NCI-H2227 (cell line): ENCODE measurements around the gene LRRC4C.
"Not testable (repeated sequence)": the region's sequence is repeated elsewhere in the genome, so short reads cannot be mapped to it uniquely, and the experiment has no call there.

Source experiments
- DNase-seq: peaks from one replicate; lab custom pipeline; 2025; ENCODE audit not compliant: unreplicated experiment; lab: John Stamatoyannopoulos, UW

LRRC4C gene

DNA sequence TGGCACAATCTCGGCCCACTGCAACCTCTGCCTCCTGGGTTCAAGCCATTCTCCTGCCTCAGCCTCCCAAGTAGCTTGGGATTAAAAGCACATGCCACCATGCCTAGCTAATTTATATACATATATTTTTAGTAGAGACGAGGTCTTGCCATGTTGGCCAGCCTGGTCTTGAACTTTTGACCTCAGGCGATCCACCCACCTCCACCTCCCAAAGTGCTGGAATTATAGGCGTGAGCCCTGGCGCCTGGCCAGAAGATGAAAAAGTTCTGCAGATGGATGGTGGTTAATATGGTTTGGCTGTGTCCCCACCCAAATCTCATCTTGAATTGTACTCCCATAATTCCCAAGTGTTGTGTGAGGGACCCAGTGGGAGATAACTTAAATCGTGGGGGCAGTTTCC, 937.4 kb downstream of the LRRC4C start:
- not testable (repeated sequence) for DNase-seq

DNA sequence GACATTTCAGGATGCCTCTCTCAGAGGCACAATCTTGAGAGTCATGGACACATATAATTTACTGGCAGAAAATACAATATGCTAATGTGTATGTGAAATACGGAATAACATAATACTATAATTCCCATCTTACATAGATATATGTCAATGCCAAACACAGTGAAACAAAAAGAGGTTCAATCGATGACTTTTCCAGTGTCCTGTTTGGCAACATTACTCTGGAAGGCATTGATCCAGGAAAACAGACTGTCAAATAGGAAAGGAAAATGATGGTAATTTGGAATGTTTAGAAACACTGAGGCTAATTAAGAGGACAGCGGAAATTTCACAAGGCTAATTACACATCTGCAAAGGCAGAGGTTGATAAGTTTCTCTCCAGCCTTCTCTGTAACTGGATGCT, 942.3 kb downstream of the LRRC4C start:
- DNase-seq = no peak

DNA sequence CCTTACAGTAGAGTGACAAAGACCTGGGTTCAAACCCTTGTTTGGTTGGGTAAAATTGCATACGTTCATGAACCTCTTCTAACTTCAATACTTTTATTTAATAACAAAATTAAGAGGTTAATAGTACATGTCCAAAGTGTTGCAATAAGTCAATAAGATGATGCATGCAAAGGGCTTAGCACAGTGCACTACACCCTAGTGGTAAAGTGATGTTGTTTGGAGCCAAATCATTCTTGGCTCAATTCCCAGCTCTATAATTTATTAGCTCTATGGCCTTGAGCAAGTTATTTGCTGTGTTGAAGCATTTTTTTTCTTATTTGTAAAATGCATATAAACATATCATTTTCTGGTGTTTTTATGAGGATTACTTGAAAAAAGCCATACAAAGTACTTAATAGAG, 945.3 kb downstream of the LRRC4C start:
- DNase-seq = no peak

DNA sequence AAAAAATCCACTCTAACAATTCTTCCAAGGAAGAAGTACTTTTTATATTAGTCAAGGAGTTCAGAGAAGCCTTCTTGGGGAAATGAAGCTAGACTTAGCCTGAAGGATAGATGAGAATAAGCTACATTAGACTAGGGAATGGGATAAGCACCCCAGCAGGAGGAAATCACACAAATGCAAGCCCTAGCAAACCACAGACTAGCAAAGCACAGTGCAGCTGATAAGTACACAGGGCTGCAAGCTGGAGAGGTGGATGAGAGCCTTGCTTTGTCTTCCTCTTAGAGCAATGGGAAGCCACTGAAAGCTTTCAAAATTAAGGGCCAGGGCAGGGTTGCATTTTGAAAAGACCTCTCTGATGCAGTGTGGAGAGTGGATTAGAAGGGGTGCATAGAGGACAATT, 946.2 kb downstream of the LRRC4C start:
- DNase-seq = no peak

DNA sequence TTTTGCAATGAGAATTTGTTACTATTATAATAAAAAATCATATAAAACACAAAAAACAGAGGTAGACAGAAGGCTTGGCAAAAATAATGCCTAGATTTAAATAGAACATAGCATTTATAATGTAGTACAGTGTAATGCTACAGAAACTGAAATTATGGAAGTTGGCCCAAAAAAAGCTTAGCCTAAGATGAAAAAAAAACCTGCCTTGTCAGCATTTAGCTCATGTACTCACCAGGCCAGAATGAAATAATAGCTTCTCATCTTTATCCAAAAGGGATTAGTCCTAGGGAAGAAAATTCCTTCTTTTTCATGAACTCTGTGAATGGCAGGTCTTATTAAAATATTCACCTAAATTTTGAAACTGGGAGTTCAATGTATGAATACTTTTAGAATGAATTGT, 951.1 kb downstream of the LRRC4C start:
- DNase-seq = no peak

DNA sequence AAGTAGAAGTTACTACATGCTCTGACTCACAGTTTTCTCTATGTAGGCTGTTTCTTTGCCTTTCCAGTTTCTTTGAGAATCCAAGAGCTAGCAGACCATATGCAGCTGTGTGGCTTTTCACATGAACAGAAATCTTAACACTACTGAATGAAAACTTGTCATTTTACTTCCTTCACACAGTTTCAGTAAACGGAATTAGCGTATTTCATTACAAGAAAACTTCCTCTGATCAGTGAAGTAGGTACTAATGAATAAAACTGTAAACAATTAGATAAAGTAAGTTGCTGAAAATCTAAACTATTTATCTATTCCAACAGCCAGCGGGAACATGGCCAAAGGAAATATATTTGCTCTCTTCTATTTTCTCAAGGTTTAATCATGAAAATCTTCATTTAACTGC, 953.2 kb downstream of the LRRC4C start:
- DNase-seq = no peak

DNA sequence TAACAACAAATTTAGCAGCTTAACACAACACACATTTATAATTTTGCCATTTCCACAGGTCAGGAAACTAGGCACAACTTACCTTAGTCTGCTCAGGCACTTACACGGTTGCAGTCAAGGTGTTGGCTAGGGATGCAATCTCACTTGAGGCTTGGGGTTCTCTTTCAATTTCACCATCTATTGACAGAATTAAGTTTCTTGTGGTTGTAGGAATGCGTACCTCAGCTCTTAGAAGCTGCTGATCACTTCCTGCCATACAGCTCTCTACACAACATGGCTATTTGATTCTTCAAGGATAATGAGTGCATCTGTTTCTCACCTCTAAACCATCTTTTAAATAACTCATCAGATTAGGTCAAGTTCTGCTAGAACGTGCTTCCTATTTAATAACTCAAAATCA, 968.1 kb downstream of the LRRC4C start:
- no peak for DNase-seq

DNA sequence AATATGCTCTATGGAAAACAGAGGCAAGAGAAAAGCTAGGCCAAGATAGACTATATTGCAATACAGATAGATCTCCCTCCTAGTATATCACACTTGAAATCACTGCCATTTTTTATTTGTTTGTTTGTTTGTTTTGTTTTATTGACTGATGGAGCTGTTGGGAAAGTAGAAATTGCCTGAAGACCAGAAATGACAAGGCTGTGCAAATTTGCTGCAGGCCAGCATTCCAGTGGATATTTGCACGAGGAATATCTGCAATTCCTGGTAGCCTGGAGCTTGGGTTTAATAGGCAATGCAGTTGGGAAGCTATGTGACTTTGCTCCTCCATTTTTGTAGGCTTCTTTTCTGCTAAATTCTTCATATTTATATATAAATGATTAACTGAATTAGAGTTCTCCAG, 991.7 kb downstream of the LRRC4C start:
- no peak for DNase-seq

DNA sequence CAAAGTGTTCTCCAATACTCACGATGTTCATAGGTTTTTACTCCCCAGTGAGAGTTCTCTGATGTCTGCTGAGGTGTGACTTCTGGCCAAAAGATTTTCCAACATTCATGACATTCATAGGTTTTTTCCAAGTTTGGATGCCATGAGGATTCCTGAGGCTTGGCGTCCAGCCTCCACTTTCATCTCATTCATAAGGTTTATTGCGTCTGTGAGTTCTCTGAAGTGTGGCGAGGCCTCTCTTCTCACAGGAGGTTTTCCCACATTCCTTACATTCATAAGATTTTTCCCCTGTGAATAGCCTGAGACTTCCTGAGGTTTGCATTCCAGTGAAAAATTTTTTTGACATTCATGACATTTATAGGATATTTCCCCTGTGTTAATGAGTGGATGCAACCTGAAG, 1014.1 kb downstream of the LRRC4C start:
- DNase-seq = no peak

DNA sequence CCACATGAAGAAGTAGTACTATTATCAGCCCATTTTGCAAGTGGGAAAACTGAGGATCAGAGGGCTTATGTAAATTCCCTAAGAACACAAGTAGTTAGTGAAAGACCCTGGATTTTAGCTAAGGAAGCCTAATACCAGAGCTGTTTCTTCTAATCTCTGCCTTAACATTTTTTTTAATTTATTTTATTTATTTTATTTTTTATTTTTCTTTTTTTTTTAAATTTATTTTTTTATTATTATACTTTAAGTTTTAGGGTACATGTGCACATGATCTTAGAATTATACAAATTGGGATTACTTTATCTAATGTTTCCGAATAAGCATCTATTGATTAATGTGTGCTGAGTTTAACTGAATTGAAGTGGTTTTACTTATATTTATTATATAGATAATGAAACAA, 1015.3 kb downstream of the LRRC4C start:
- DNase-seq = no peak

DNA sequence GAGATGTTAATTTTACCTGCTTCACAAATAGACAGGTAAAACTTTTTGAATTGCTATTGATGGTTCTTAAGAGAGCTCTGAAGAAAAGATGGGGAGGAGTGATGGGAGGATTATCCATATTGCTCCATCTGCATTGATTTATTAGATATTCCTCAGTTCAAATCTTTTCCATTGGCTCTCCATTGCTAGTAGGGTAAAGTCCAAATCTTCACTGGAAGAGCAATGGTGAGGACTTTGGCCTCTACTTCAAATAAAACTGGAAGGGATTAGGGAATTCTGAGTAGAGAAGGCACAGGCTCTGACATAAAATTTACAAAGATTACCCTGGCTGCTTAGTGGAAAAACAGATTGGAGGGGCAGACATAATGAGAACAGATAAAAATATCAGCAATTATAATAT, 1024.1 kb downstream of the LRRC4C start:
- no peak for DNase-seq

DNA sequence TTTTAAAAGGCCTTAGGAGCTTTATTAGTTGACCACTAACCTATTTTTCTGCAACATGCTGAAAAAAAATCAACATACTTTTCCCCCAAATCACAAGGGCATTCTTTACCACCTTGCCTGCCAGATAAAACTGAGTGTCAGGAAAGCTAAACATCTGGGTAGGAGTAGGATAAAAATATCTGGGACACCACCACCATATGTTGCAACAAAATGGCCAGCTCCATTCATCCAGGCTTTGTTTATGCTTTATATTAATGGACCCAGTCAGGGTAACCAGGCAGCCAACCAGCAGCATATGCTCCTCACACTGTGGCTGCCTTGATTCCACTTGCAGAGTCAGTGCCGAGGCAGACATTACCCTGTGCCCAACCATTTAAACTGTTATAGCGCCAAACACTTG, 1024.5 kb downstream of the LRRC4C start:
- no peak for DNase-seq

DNA sequence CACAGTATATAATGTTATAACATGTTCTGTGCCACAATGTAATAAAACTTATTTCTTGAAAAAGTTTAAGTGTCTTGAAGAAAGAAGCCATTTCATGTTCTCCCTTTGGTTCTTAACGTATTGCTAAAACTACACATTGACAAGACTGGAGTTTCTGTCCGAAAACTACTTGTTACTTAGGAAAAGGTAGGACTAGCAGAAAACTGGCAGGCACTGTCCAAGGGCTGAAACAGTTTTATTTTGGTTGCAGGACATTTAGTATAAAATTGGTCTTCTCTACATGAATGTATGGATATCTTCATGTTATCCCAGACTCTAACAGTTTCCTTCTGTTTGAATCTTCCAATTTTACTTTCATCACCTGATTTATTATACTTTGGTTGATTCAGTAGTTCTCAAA, 1027.1 kb downstream of the LRRC4C start:
- DNase-seq = no peak

DNA sequence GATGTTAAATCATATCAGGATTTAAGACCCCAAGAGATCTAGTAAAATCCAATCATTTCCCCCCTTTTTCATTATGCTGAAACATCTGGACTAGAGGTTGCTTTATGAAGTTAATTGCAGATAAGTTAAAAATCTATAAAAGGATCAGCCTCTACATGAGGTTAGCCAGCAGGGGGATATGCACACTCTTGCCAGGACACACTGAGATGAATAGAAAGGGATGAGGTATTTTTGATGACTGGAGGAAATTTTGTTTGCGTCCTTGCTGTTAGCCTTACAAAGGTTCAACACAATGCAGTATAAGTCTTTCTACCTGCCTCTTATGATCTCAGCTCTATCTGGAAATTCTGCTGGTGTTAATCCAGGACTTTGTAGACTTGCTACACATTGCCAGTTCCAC, 1034.3 kb downstream of the LRRC4C start:
- no peak for DNase-seq

DNA sequence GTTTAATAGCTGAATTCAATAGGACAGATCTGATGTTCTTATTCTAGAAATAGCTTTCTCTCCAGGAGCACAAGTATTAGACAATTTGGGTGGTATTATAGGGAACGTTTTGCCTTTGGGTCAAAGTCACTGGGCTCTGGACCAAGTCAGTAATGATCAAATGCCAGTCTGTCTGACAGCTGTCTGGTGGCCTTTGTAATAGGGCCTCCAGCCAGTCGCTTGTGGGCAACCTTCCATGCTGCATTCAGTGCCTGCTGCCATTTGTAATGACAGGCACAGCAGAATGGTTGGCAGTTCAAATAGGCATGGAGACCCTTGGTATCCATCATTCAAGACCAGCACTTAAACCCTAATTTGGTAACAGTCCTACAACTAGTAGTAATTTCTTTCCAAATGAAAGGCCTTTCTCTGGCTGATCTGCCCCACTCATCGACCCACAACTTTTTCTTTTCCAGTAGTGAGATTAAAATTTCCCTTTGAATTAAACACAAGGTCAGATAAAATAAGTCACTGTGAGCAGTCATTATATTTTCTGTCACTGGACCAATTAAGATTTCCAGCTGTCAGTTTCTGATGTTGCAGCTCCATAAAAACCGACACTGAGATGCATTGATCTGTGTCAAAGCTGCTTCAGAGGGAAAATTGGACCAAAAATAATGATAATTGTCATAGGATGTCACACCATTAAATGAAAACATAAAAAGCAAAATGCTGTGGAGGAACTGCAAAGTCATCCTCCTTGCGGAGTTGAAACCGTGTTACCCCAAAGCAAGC, 1038.1 kb downstream of the LRRC4C start:
- no peak for DNase-seq

DNA sequence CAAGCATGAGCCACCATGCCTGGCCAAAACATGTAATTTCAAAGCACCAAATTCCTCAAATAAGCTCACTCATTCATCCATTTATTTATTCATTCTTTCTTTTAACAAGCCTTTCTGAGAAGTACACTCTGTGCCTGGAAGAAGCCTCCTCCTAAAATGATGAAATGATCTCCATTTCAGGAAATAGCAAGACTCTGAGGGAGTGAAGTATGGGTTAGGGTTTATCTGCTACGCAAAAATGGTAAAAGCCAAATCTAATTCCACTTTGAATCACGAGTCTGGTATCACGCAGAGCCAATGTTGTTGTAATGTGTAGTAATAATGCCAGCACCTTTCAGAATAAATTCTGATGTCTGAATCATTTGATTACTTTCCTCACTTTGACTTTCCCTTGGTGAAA, 1041.8 kb downstream of the LRRC4C start:
- DNase-seq = no peak

DNA sequence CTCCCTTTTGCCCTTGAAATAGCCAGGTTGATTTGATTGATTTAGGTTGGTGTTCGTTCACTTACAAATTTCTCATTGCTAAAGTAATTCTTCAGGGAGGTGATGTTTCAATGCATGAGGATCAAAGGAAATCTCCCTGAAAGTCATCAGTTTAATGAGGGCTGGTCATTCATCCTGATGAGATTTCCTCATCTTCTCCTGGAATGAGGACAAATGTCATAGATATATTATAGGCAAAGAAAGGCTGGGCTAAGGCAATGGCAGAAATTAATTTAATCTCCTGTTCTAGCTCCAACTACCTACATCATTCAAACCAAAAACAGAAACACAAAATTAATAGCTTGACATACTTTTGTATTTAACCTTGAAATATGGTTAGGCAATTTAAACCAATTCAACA, 1052.1 kb downstream of the LRRC4C start:
- DNase-seq = no peak

DNA sequence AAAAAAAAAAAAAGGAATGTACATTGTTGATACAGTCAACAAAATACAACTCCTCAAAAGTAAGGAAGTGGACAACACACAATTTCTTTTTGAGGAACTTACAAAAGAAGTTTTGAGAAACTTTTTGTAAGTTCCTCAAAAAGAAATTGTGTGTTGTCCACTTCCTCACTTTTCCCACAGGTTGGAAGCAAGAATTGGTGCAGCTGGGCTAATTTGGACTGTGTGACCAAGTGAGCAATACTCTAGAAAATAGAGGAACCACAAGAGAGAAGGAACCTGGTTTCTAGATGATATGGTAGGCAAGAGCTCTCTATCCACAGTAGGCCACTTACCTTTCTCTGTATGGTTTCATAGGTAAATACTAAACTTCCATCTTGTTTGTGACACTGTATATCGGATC, 1053.8 kb downstream of the LRRC4C start:
- no peak for DNase-seq

DNA sequence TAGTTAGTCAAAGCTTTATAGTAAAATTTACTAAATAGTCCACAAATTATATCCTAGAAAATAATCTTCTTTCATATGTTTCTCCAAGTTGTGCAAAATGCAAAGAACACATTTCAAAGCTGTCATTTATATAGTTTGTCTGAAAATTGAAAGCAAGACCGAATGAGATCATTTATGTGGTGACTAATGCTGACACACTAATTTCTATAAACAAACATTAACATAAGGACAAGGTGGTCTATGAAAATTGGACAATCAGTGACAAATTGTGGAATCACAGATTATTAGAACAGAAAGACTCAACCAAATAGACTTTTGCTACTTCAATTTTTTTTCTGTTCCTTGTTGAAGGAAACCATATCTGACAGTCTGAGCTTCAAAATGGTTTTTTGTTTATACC, 1056.1 kb downstream of the LRRC4C start:
- no peak for DNase-seq

DNA sequence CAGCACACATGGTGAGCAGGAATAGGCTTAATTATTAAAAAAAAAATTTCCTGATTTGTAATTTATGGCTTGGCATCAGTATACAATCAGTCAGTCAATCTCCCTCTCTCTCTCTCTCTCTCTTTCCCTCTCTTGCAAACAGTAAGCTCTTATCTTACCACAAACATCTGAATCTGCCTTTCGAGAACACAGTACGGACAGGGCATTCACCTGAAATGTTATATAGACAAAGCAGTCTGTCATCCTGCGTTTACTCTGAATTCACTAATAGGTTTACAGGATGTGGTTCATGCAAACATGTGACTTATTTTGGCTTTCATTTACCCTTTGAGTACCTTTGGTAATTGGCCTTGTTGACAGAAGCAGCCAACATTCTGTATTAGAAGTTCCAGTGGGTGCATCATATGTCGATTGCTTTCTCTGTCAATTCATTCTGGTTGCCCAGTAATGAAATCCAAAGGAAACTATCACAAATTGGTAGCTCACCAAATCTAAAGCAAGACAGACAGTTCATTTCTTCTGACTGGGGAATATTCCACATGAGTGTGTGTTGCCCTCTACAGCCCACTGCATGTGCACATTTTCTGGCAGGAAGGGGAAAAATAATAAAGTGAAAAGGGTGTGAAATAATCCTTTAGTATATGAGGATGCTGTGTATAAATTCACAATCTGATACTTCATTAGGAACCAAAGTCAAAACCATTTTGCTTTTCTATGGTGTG, 1058.2 kb downstream of the LRRC4C start:
- no peak for DNase-seq

DNA sequence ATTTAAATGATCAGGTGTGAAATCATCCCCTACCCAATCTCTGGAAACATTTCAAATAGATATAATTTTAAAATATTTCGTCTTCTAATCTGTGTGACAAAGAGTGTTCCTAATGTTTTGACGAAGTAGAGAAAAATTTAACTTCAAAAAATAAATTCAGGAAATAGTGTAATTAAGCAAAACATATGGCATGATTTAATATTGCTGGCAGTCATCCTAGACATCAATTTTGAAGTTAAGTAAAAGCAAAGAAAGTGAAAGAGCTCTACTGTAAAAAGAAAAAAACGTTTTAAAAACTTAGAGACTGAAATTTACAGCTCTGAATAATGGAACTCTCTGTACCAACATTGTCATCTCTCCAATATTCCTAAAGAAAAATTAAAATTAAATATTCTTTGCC, 1062.3 kb downstream of the LRRC4C start:
- no peak for DNase-seq

DNA sequence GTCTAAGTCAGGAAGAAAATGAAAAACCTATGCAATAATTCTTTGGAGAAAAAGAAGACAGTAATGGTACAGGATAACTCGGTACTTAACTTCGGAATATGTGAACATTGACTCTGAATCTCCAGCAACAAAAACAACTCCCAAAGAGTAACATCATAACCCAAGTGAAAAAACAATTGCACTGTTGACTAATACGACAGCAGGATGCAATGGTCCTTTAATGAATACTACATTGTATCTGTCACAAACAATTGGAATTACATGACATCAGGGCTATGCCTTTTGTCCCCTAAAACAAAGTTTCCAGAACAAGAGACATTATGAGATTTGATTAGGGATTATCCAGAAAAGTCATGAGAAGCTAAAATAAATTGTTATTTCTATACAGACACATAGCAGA, 1065.9 kb downstream of the LRRC4C start:
- DNase-seq = no peak

DNA sequence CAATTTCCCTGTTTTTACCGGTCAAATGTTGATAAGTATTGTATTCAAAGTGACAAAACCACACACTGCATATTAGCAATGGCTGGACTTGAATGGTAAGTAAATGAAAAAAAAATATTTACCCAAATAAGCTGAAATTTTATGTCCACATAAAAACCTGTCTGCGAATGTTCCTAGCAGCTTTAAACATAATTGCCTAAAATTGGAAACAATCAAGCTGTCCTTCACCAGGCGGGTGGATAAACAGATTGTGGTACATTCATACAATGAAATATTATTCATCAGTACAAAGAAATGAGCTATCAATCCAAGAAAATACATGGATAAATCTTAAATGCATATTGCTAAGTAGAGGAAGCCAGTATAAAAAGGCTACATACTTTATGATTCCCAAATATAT, 1067.8 kb downstream of the LRRC4C start:
- no peak for DNase-seq
